NCI-H1436 (cell line): ENCODE measurements around the gene CFTR.

ENCODE experiments used
- DNase-seq: peaks from one replicate; lab custom pipeline; 2025; lab: John Stamatoyannopoulos, UW

Gene CFTR

GRCh38 chr7:117652943-117653680, 173.3 kb downstream of the CFTR start:
- no peak for DNase-seq

DNA sequence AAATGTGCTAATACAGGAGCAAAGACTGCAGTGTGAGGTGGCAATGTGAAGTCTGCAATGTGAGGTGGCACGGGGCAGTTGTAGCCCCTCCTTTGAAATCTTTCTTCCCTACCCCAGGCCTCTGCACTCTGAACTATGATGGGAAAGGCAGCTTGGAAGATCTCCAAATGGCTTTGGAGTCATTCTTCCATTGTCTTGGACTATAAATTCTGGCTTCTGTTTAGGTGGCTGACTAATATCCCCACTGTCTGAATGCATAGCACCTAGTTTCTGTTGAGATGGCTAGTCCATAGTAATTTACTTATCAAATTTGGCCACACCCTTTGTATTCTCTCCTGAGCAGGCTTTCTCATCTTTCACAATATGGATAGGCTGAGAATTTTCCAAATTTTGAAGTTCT, 175.0 kb downstream of the CFTR start:
- DNase-seq: no peak

GRCh38 chr7:117656806-117657205, 177.0 kb downstream of the CFTR start:
- DNase-seq: no peak

DNA sequence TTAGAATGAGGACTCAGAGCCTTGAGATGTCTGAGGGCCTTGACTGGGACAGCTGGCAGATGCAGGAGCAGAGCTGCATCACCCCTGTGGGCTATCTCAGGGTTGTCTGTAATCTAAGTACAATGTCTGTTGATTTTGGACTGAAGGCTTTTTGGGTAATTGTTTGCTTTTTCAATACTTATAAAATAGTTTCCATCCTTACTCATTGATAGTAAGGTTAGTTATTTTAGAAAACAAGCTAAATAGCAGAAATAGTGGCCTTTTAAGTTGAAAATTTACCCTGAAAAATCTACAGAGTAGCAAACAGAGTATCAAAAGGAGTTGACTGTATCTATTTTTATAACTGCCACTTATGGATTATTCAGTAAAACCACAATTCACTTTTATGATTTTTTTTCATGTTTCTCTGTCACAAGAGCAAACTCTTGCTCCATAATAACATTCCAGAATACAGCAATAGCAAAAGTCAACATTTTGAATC, 179.7 kb downstream of the CFTR start:
- no peak for DNase-seq

GRCh38 chr7:117661328-117661727, 181.5 kb downstream of the CFTR start:
- no peak for DNase-seq

- DNase-seq: no peak
Observed at GRCh38 chr7:117664047-117664446, 184.2 kb downstream of the CFTR start.

DNA sequence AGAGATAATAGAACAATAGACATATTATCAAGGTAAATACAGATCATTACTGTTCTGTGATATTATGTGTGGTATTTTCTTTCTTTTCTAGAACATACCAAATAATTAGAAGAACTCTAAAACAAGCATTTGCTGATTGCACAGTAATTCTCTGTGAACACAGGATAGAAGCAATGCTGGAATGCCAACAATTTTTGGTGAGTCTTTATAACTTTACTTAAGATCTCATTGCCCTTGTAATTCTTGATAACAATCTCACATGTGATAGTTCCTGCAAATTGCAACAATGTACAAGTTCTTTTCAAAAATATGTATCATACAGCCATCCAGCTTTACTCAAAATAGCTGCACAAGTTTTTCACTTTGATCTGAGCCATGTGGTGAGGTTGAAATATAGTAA, 185.5 kb downstream of the CFTR start:
- no peak for DNase-seq

DNA sequence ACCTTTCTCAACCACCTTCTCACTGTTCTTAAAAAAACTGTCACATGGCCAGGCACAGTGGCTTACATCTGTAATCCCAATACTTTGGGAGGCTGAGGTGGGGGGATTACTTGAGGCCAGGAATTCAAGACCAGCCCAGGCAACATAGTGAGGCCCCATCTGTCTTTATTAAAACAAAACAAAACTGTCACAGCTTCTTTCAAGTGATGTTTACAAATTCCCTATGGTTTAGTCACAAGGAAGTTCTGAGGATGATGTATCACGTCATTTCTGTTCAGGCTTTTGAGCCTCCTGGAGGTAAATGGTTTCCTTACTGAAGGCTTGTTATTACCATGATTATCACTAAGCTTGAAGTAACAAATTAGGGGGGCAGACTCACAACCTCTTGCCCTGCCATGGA, 186.2 kb downstream of the CFTR start:
- no peak for DNase-seq

DNA sequence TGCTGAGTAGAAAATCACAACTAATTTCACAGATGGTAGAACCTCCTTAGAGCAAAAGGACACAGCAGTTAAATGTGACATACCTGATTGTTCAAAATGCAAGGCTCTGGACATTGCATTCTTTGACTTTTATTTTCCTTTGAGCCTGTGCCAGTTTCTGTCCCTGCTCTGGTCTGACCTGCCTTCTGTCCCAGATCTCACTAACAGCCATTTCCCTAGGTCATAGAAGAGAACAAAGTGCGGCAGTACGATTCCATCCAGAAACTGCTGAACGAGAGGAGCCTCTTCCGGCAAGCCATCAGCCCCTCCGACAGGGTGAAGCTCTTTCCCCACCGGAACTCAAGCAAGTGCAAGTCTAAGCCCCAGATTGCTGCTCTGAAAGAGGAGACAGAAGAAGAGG, 186.9 kb downstream of the CFTR start:
- DNase-seq: no peak

DNA sequence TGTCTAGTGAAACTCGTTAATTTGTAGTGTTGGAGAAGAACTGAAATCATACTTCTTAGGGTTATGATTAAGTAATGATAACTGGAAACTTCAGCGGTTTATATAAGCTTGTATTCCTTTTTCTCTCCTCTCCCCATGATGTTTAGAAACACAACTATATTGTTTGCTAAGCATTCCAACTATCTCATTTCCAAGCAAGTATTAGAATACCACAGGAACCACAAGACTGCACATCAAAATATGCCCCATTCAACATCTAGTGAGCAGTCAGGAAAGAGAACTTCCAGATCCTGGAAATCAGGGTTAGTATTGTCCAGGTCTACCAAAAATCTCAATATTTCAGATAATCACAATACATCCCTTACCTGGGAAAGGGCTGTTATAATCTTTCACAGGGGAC, 187.6 kb downstream of the CFTR start:
- DNase-seq: no peak

DNA sequence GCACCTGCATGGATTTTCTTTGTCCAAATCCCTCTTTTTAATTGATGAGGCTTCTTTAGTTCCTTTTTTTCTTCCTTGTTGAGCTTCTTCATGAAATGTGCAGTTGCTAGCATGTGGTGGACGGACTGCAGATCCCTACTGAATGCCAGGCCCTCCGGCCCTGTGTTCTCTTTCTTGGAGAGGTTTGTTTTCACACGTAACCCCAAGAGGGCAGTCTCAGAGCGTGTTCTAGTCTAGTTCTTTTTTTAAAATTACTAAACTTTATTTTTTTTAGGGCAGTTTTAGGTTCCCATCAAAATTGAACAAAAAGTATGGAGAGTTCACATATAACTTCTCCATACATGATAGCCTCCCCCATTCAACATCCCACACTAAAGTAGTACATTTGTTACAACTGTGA, 190.0 kb downstream of the CFTR start:
- no peak for DNase-seq

DNA sequence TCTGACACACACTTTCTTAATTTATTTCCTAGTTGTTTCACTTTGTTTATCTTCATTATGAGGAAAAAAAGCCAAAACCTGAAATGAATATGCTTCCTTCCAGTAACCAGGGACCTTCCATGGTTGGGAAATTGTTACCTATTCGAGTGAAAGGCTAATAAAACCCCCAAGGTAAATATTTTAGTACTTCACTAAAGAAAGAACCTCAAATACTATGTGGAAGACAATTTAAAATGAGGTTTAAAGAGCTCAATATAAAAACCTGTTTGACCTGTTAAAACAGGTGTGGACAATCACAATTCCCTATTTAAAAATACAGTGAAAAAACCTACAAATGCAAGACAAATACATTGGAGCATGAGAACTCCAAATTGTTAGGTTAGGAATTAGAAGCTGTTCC, 192.6 kb downstream of the CFTR start:
- DNase-seq: no peak

DNA sequence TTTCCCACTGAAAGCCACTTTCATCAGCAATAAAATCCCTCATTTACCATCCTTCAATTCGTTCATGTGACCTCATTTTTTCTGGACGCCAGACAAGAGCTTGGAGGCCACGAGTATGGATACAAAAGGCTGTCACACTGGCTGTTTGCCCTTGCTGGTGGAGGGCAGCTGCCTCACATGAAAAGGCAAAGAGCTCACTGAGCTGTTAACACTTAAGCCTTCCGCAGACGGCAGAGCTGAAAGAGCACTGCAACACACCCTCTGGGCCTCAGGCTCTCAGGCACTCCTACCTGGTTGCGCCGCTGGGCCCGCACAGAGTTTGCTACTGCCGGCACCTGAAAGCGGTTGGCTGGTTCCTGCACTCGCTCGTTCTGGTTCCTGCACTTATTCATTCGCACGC, 193.5 kb downstream of the CFTR start:
- no peak for DNase-seq

DNA sequence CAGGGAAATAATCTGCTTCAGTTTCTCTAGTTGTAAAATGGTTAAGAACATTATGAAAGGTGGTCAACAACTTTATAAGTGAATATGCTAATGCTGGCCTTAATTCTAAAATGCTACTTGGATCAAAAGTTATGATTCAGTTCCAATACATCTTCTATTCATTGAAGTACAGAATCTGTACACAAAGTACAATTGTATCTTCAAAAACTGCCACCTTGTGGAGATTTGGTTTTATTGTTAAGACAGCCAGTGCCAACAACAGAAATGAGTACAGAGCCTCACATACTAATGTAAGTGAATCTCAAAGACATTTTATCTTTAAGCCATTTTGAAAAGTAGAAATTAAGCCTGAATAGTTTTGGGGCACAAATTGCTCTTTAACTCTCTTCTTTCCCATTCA, 194.0 kb downstream of the CFTR start:
- DNase-seq: no peak

- no peak for DNase-seq
Observed at GRCh38 chr7:117674617-117675016, 194.8 kb downstream of the CFTR start.

DNA sequence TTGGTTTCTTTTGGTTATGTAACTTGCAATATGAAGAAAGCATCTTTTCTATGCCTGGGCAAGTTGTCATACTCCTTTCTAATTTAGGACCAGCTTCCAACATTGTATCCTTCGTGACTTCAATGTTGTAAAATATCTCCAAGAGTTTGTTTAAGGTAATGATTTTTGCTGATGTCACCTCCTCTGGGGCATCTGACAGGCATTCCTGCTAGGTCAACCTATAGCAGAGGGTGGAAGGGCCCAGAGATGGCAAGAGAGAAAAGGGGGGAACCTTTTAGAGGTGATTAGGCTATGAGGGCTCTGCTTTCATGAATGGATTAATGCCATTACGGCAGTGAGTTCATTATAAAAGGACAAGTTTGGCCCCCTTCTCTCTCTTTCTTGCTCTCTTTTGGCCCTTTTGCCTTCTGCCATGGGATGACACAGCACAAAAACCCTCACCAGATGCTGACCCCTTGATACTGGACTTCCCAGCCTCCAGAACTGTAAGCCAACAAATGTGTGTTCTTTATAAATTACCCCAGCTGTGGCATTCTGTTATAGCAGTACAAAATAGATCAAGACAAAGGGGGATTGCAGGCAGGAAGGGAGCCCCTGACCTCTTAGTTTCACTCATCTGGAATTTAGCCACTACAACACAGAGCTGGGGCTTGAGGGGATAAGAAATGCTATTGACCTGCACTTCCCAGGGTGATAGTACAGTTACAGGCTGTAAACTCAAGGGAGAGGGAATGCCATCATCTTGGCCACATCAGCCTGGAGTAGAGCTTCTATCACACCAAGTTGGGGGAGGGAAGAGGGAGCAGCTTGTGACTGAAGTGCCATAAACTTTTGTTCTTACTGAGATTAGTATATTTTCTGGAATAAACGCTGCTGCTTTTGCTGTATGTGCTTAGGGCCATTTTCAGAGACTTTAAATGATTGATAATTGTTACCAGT, 195.9 kb downstream of the CFTR start:
- DNase-seq: no peak

- DNase-seq: no peak
Observed at GRCh38 chr7:117679120-117679519, 199.3 kb downstream of the CFTR start.

- DNase-seq: no peak
Observed at GRCh38 chr7:117682681-117683385, 203.0 kb downstream of the CFTR start.

DNA sequence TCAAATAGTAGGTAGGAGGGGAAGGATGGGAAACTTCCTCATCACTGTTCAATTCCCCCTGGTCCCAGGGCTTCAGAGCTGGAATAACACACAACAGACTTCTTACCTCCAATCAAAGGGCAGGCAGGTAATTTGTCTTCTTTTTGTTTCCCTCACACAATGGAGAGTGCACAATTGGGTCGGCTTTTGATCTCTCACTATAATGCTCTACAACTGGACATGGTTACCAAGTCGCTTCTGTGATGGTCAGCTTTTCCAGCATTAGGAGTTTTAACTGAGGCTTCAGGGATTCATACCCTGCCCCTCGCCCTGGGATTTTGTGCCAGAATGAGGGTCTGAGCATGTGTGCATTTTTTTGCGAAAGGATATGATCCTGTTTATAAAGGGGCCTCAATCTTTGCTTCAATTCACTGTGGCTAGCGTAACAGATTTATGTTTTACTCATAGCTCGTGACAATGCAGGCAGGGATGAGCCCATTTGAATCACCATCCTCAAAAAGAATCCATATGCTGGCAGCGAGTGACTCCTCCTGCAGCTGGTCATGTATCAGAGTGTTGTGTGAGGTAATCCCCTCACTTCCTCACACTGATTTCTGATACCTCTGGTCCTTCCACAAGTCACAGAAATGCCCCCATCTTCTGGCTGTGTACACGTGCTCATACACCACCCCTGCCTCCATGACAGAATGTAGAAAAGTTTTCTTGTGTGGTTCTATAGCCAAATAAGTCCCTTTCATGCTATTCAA, 203.8 kb downstream of the CFTR start:
- no peak for DNase-seq

- no peak for DNase-seq
Observed at GRCh38 chr7:117685795-117686194, 206.0 kb downstream of the CFTR start.

GRCh38 chr7:117686311-117686935, 206.6 kb downstream of the CFTR start:
- DNase-seq: no peak
